ENCODE measurements around the gene FRMD4A. TPM values are rescaled to one million over a fixed set of nuclear protein-coding genes. Genes with fewer than 3 reads are reported as not detected.
"Not testable (repeated sequence)": the region's sequence is repeated elsewhere in the genome, so short reads cannot be mapped to it uniquely, and the experiment has no call there.

Gene FRMD4A
- total RNA-seq, 2 donors from 2014 or later, result 1.5 to 2.1 TPM

- Mint-ChIP-seq H3K27me3 (peaks cover 0 to 3% of the 10 kb centered on the region in 2 donors), H3K36me3 (no peaks in the 10 kb centered on the region), H3K27ac (no peak overlapping the region), H3K4me3 (no peak overlapping the region), H3K9me3 (no peaks in the 10 kb centered on the region), H3K4me1 (ENCODE audit: low read depth in 2 of 2) (no peaks in the 10 kb centered on the region)
- DNase-seq (ENCODE audit: low spot score) (no peak), ATAC-seq (no peak)
Observed at GRCh38 chr10:13969118-13969791, 361.5 kb downstream of the FRMD4A start.

GRCh38 chr10:13961853-13962252 is 368.9 kb downstream of the FRMD4A start:
- DNase-seq (ENCODE audit: low spot score), result no peak
- H3K36me3 Mint-ChIP-seq, result no peaks in the 10 kb centered on the region
- H3K4me3 Mint-ChIP-seq, result no peak overlapping the region
- no peak overlapping the region for H3K27ac Mint-ChIP-seq
- peaks cover 19 to 30% of the 10 kb centered on the region in 2 donors for H3K27me3 Mint-ChIP-seq
- no peaks in the 10 kb centered on the region for H3K9me3 Mint-ChIP-seq
- ATAC-seq, result no peak
- no peaks in the 10 kb centered on the region for H3K4me1 Mint-ChIP-seq (ENCODE audit: low read depth in 2 of 2)

- DNase-seq (ENCODE audit: low spot score) (no peak), ATAC-seq (no peak)
- H3K4me3 Mint-ChIP-seq, result no peak overlapping the region
- no peaks in the 10 kb centered on the region for H3K4me1 Mint-ChIP-seq (ENCODE audit: low read depth in 2 of 2)
- H3K9me3 Mint-ChIP-seq, result no peaks in the 10 kb centered on the region
- no peaks in the 10 kb centered on the region for H3K36me3 Mint-ChIP-seq
- H3K27me3 Mint-ChIP-seq, result peaks cover 16 to 30% of the 10 kb centered on the region in 2 donors
- H3K27ac Mint-ChIP-seq, result no peak overlapping the region
Observed at GRCh38 chr10:13961097-13961496, 369.6 kb downstream of the FRMD4A start.

GRCh38 chr10:13960603-13961002 is 370.1 kb downstream of the FRMD4A start:
- Mint-ChIP-seq H3K36me3 (no peaks in the 10 kb centered on the region), H3K9me3 (no peaks in the 10 kb centered on the region), H3K4me1 (ENCODE audit: low read depth in 2 of 2) (no peaks in the 10 kb centered on the region), H3K4me3 (no peak overlapping the region), H3K27ac (no peak overlapping the region), H3K27me3 (peaks cover 16 to 30% of the 10 kb centered on the region in 2 donors)
- ATAC-seq (no peak), DNase-seq (ENCODE audit: low spot score) (no peak)

GRCh38 chr10:13959443-13960359 is 371.0 kb downstream of the FRMD4A start:
- Mint-ChIP-seq H3K36me3 (no peaks in the 10 kb centered on the region), H3K27me3 (peaks cover 16 to 30% of the 10 kb centered on the region in 2 donors), H3K27ac (no peak overlapping the region), H3K9me3 (no peaks in the 10 kb centered on the region), H3K4me1 (ENCODE audit: low read depth in 2 of 2) (no peaks in the 10 kb centered on the region), H3K4me3 (no peak overlapping the region)
- ATAC-seq (no peak), DNase-seq (ENCODE audit: low spot score) (no peak)

- no peak overlapping the region for H3K27ac Mint-ChIP-seq
- H3K4me1 Mint-ChIP-seq (ENCODE audit: low read depth in 2 of 2), result no peaks in the 10 kb centered on the region
- no peak for ATAC-seq
Observed at GRCh38 chr10:13957856-13958255, 372.9 kb downstream of the FRMD4A start.

GRCh38 chr10:13956826-13957225 is 373.9 kb downstream of the FRMD4A start:
- no peaks in the 10 kb centered on the region for H3K36me3 Mint-ChIP-seq
- DNase-seq (ENCODE audit: low spot score) (no peak), ATAC-seq (no peak)
- H3K4me3 Mint-ChIP-seq, result no peak overlapping the region
- H3K27ac Mint-ChIP-seq, result no peak overlapping the region
- H3K4me1 Mint-ChIP-seq (ENCODE audit: low read depth in 2 of 2), result no peaks in the 10 kb centered on the region
- H3K27me3 Mint-ChIP-seq, result peaks cover 11% of the 10 kb centered on the region in 2 donors
- no peaks in the 10 kb centered on the region for H3K9me3 Mint-ChIP-seq

More at GRCh38 chr10:13957856-13958255, 372.9 kb downstream of the FRMD4A start:
- Mint-ChIP-seq H3K4me3 (no peak overlapping the region), H3K36me3 (no peaks in the 10 kb centered on the region), H3K9me3 (no peaks in the 10 kb centered on the region), H3K27me3 (peaks cover 15 to 22% of the 10 kb centered on the region in 2 donors)
- DNase-seq (ENCODE audit: low spot score), result no peak

GRCh38 chr10:13955409-13956068 is 375.2 kb downstream of the FRMD4A start:
- Mint-ChIP-seq H3K27me3 (peaks cover 10 to 12% of the 10 kb centered on the region in 2 donors), H3K4me3 (no peak overlapping the region), H3K36me3 (no peaks in the 10 kb centered on the region), H3K27ac (no peak overlapping the region), H3K4me1 (ENCODE audit: low read depth in 2 of 2) (no peaks in the 10 kb centered on the region), H3K9me3 (no peaks in the 10 kb centered on the region)
- ATAC-seq, result no peak
- no peak for DNase-seq (ENCODE audit: low spot score)

- H3K27ac Mint-ChIP-seq, ATAC-seq: not testable (repeated sequence)
Observed at GRCh38 chr10:13954195-13954594, 376.5 kb downstream of the FRMD4A start.

GRCh38 chr10:13953371-13953770 is 377.4 kb downstream of the FRMD4A start:
- Mint-ChIP-seq H3K27me3 (peaks cover 12 to 18% of the 10 kb centered on the region in 2 donors), H3K36me3 (no peaks in the 10 kb centered on the region), H3K9me3 (no peaks in the 10 kb centered on the region), H3K27ac (no peak overlapping the region), H3K4me3 (no peak overlapping the region), H3K4me1 (ENCODE audit: low read depth in 2 of 2) (no peaks in the 10 kb centered on the region)
- no peak for DNase-seq (ENCODE audit: low spot score)
- ATAC-seq, result no peak

More at GRCh38 chr10:13954195-13954594, 376.5 kb downstream of the FRMD4A start:
- H3K4me3 Mint-ChIP-seq; H3K9me3 Mint-ChIP-seq; H3K4me1 Mint-ChIP-seq (ENCODE audit: low read depth in 2 of 2); H3K36me3 Mint-ChIP-seq; DNase-seq (ENCODE audit: low spot score): not testable (repeated sequence)
- peaks cover 11 to 15% of the 10 kb centered on the region in 2 donors for H3K27me3 Mint-ChIP-seq

- ATAC-seq (no peak), DNase-seq (ENCODE audit: low spot score) (no peak)
- Mint-ChIP-seq H3K4me3 (no peak overlapping the region), H3K27ac (no peak overlapping the region), H3K36me3 (no peaks in the 10 kb centered on the region), H3K4me1 (ENCODE audit: low read depth in 2 of 2) (no peaks in the 10 kb centered on the region), H3K9me3 (no peaks in the 10 kb centered on the region), H3K27me3 (peaks cover 18 to 31% of the 10 kb centered on the region in 2 donors)
Observed at GRCh38 chr10:13950543-13950939, 380.2 kb downstream of the FRMD4A start.

- ATAC-seq (no peak), DNase-seq (ENCODE audit: low spot score) (no peak)
- Mint-ChIP-seq H3K27me3 (peaks cover 18 to 31% of the 10 kb centered on the region in 2 donors), H3K36me3 (no peaks in the 10 kb centered on the region), H3K4me3 (no peak overlapping the region), H3K4me1 (ENCODE audit: low read depth in 2 of 2) (no peaks in the 10 kb centered on the region), H3K9me3 (no peaks in the 10 kb centered on the region), H3K27ac (no peak overlapping the region)
Observed at GRCh38 chr10:13949844-13950542, 380.7 kb downstream of the FRMD4A start.

- Mint-ChIP-seq H3K27me3 (peaks cover 17 to 33% of the 10 kb centered on the region in 2 donors), H3K4me1 (ENCODE audit: low read depth in 2 of 2) (no peaks in the 10 kb centered on the region), H3K4me3 (no peak overlapping the region), H3K36me3 (no peaks in the 10 kb centered on the region), H3K27ac (no peak overlapping the region), H3K9me3 (no peaks in the 10 kb centered on the region)
- DNase-seq (ENCODE audit: low spot score), result no peak
- no peak for ATAC-seq
Observed at GRCh38 chr10:13946209-13946460, 384.6 kb downstream of the FRMD4A start.
